Mesendoderm (in vitro differentiated cells): ENCODE data around the gene PDE1A.

Source experiments
- DNase-seq: peaks from one replicate; pipeline ENCODE4 v3.0.0; 2013
- H2AK5ac ChIP-seq: 2 replicates; pipeline ENCODE4 v1.6.1; 2013; ENCODE audit warnings: low read length, inconsistent platforms
- H2BK120ac ChIP-seq: 2 replicates; pipeline ENCODE4 v1.6.1; 2013; ENCODE audit warnings: low read depth, mild to moderate bottlenecking, low read length, moderate library complexity, mixed read lengths
- H2BK15ac ChIP-seq: replicated peaks from 2 replicates; pipeline ENCODE4 v1.6.1; 2013; ENCODE audit warnings: low read depth, mild to moderate bottlenecking, moderate library complexity
- H2BK5ac ChIP-seq: 2 replicates; pipeline ENCODE4 v1.6.1; 2013; ENCODE audit warnings: low read length, inconsistent platforms
- H3K18ac ChIP-seq: 2 replicates; pipeline ENCODE4 v1.6.1; 2013; ENCODE audit warnings: mild to moderate bottlenecking, low read length, mixed read lengths
- H3K23ac ChIP-seq: one replicate; pipeline ENCODE4 v1.6.1; 2013; ENCODE audit warnings: low read length
- H3K27ac ChIP-seq: 2 replicates; pipeline ENCODE4 v1.5.1; 2013; ENCODE audit warnings: low read depth, mild to moderate bottlenecking, inconsistent platforms, low read length, moderate library complexity
- H3K27me3 ChIP-seq: 2 replicates; pipeline ENCODE4 v1.6.1; 2013; ENCODE audit warnings: low read length, control low read depth, mild to moderate bottlenecking, inconsistent platforms; ENCODE audit not compliant: insufficient read depth, poor library complexity
- H3K36me3 ChIP-seq: 2 replicates; pipeline ENCODE4 v1.6.1; 2013; ENCODE audit warnings: low read length, inconsistent platforms; ENCODE audit not compliant: control insufficient read depth, insufficient read depth
- H3K4ac ChIP-seq: one replicate; pipeline ENCODE4 v1.6.1; 2013; ENCODE audit warnings: low read depth, mild to moderate bottlenecking, low read length, moderate library complexity
- H3K4me1 ChIP-seq: 2 replicates; pipeline ENCODE4 v1.6.1; 2013; ENCODE audit warnings: low read depth, low read length, inconsistent platforms; ENCODE audit not compliant: control insufficient read depth
- H3K4me2 ChIP-seq: 2 replicates; pipeline ENCODE4 v1.6.1; 2013; ENCODE audit warnings: low read length
- H3K4me3 ChIP-seq: 2 replicates; pipeline ENCODE4 v1.5.1; 2013; ENCODE audit warnings: mild to moderate bottlenecking, low read length
- H3K56ac ChIP-seq: one replicate; pipeline ENCODE4 v1.6.1; 2013; ENCODE audit warnings: low read length
- H3K79me1 ChIP-seq: 2 replicates; pipeline ENCODE4 v1.6.1; 2013; ENCODE audit warnings: low read length, inconsistent platforms
- H3K79me2 ChIP-seq: 2 replicates; pipeline ENCODE4 v1.6.1; 2013; ENCODE audit warnings: mild to moderate bottlenecking, low read length; ENCODE audit not compliant: control insufficient read depth, insufficient read depth
- H3K9ac ChIP-seq: 2 replicates; pipeline ENCODE4 v1.6.1; 2013; ENCODE audit warnings: low read length, inconsistent platforms
- H4K5ac ChIP-seq: one replicate; pipeline ENCODE4 v1.6.1; 2013; ENCODE audit warnings: low read length
- H4K8ac ChIP-seq: one replicate; pipeline ENCODE4 v1.6.1; 2013; ENCODE audit warnings: low read depth, mild to moderate bottlenecking, control low read depth, low read length, moderate library complexity
- WGBS: extraction: QIAGEN DNeasy Blood & Tissue Kit; methylation state at CpG from one replicate; pipeline ENCODE4 v1.1.7; 2013; ENCODE audit warnings: low lambda C conversion rate, missing lambda C conversion rate; ENCODE audit not compliant: insufficient coverage; ENCODE audit errors: extremely low coverage; 5-methylcytosine and 5-hydroxymethylcytosine counted together

Gene PDE1A

GRCh38 chr2:182134201-182134600 lies 292.6 kb downstream of the PDE1A start:
- H2AK5ac ChIP-seq, result no peak overlapping the region
- H2BK120ac ChIP-seq, result no peak overlapping the region
- no peak overlapping the region for H2BK15ac ChIP-seq
- H3K4ac ChIP-seq, result no peak overlapping the region
- no peaks in the 10 kb centered on the region for H3K79me2 ChIP-seq
- H4K5ac ChIP-seq, result no peak overlapping the region
- no peaks in the 10 kb centered on the region for H3K36me3 ChIP-seq
- no peaks in the 10 kb centered on the region for H3K4me1 ChIP-seq
- H3K56ac ChIP-seq, result no peak overlapping the region
- H3K9ac ChIP-seq, result no peak overlapping the region
- no peak overlapping the region for H4K8ac ChIP-seq
- WGBS, result no CpG with 5 or more reads among the region's 1 CpG
- H3K23ac ChIP-seq, result no peak overlapping the region
- no peaks in the 10 kb centered on the region for H3K79me1 ChIP-seq
- H3K4me2 ChIP-seq, result no peak overlapping the region
- H3K27me3 ChIP-seq, result no peaks in the 10 kb centered on the region
- no peak overlapping the region for H3K27ac ChIP-seq
- no peak overlapping the region for H2BK5ac ChIP-seq
- no peak for DNase-seq
- no peak overlapping the region for H3K18ac ChIP-seq
- no peak overlapping the region for H3K4me3 ChIP-seq

DNA sequence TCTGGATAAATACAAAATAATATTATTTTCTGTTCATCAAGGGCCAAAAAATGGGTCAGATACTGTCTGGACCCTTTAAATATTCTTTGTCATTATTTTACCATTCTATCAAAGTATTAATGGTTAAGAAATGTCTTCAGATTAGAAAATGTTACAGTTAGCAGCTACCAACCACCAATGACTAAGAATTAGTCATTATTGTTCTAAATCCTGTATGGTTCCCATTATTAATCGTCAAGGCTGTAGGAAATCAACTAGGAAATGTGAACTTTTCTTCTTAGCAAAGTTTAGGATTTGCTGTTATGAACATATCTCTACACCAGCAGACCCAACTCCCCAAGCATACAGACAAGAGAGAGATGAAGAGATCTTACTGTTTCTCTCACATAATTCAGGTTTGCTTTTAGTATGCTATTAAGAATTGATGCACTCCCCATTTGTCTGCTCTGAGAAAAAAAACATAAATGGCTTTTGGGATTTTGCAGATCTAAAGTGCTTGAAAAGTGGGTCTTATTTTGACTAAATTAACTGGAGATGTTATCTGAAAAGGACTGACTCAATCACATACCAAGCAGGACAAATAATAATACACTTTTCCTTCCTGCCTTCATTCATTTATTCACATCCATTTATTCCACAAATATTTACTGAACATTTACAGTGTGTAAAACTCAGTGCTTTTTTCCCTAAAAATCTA lies 293.5 kb downstream of the PDE1A start:
- no CpG with 5 or more reads among the region's 1 CpG for WGBS
- no peak overlapping the region for H3K4me3 ChIP-seq

DNA sequence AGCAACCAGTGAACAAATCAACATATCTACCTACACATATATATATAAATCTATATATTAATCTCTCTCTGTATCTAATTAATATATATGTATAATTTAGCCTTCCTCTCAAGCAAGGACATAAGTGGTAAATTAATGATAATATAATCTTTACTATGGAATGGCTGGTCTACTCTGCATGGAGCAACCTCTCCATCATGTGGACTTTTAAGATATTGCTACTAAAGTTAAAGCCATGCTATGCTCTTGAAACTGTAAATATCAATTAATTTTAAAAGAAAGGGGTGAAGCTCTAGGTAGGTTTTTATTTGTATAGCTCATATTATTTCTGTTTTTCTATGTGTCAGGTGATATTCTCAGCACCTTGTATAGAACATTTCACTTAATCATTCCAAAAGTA lies 294.2 kb downstream of the PDE1A start:
- H4K5ac ChIP-seq, result no peak overlapping the region
- no peak overlapping the region for H2AK5ac ChIP-seq
- no peak overlapping the region for H3K18ac ChIP-seq
- no peak overlapping the region for H3K4ac ChIP-seq
- H2BK15ac ChIP-seq, result no peak overlapping the region
- H3K27ac ChIP-seq, result no peak overlapping the region
- DNase-seq, result no peak
- H3K4me1 ChIP-seq, result no peaks in the 10 kb centered on the region
- no peak overlapping the region for H3K23ac ChIP-seq
- H3K36me3 ChIP-seq, result no peaks in the 10 kb centered on the region
- H2BK5ac ChIP-seq, result no peak overlapping the region
- H3K79me1 ChIP-seq, result no peaks in the 10 kb centered on the region
- H3K79me2 ChIP-seq, result no peaks in the 10 kb centered on the region
- H3K27me3 ChIP-seq, result no peaks in the 10 kb centered on the region
- no peak overlapping the region for H3K4me2 ChIP-seq
- H4K8ac ChIP-seq, result no peak overlapping the region
- no peak overlapping the region for H2BK120ac ChIP-seq
- H3K9ac ChIP-seq, result no peak overlapping the region
- no peak overlapping the region for H3K56ac ChIP-seq
- no peak overlapping the region for H3K4me3 ChIP-seq

More for the DNA sequence above, 293.5 kb downstream of the PDE1A start:
- no peak for DNase-seq
- no peaks in the 10 kb centered on the region for H3K4me1 ChIP-seq
- H3K4ac ChIP-seq, result no peak overlapping the region
- no peaks in the 10 kb centered on the region for H3K79me2 ChIP-seq
- H3K9ac ChIP-seq, result no peak overlapping the region
- no peak overlapping the region for H4K5ac ChIP-seq
- no peak overlapping the region for H3K18ac ChIP-seq
- H3K27ac ChIP-seq, result no peak overlapping the region
- H2BK15ac ChIP-seq, result no peak overlapping the region
- H3K27me3 ChIP-seq, result no peaks in the 10 kb centered on the region
- no peaks in the 10 kb centered on the region for H3K79me1 ChIP-seq
- no peak overlapping the region for H3K56ac ChIP-seq
- H2AK5ac ChIP-seq, result no peak overlapping the region
- no peak overlapping the region for H4K8ac ChIP-seq
- H2BK120ac ChIP-seq, result no peak overlapping the region
- H3K4me2 ChIP-seq, result no peak overlapping the region
- no peaks in the 10 kb centered on the region for H3K36me3 ChIP-seq
- no peak overlapping the region for H2BK5ac ChIP-seq
- H3K23ac ChIP-seq, result no peak overlapping the region

- Histone ChIP-seq H3K4me3 (no peak overlapping the region), H3K27ac (no peak overlapping the region), H4K8ac (no peak overlapping the region), H3K27me3 (no peaks in the 10 kb centered on the region), H3K9ac (no peak overlapping the region), H2AK5ac (no peak overlapping the region), H4K5ac (no peak overlapping the region), H3K56ac (no peak overlapping the region), H2BK5ac (no peak overlapping the region), H3K36me3 (no peaks in the 10 kb centered on the region), H2BK120ac (no peak overlapping the region), H3K4me1 (no peaks in the 10 kb centered on the region), H3K4ac (no peak overlapping the region), H3K79me2 (no peaks in the 10 kb centered on the region), H3K18ac (no peak overlapping the region), H3K79me1 (no peaks in the 10 kb centered on the region), H2BK15ac (no peak overlapping the region), H3K23ac (no peak overlapping the region), H3K4me2 (no peak overlapping the region)
- no peak for DNase-seq
- no CpG with 5 or more reads among the region's 3 CpGs for WGBS
These were observed 297.8 kb downstream of the PDE1A start for GRCh38 chr2:182128821-182129707.

DNA sequence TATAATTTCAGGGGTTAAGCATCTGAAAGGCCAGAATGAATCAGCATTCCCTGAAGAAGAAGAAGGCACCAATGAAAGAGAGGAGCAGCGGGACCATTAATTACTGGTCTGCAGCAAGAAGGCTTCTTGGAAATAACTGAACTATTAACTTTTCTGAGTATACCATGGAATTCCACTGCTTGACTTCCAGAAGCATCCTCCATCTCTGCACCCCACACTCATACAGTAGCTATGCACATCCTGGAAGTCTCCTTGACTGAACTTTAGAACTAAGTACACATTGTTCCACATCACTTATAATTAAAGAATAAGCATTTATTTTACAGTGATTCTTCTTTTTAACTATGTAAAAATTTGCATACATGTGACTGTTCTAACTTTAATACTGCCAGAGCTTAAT lies 309.6 kb downstream of the PDE1A start:
- no peaks in the 10 kb centered on the region for H3K27me3 ChIP-seq
- no peaks in the 10 kb centered on the region for H3K4me1 ChIP-seq
- no peak overlapping the region for H3K4me3 ChIP-seq
- H3K4me2 ChIP-seq, result no peak overlapping the region
- no peak overlapping the region for H3K56ac ChIP-seq
- H2BK15ac ChIP-seq, result no peak overlapping the region
- no peak for DNase-seq
- H3K27ac ChIP-seq, result no peak overlapping the region
- no peak overlapping the region for H3K18ac ChIP-seq
- no CpG with 5 or more reads among the region's 1 CpG for WGBS
- H3K9ac ChIP-seq, result no peak overlapping the region
- H3K23ac ChIP-seq, result no peak overlapping the region
- no peak overlapping the region for H3K4ac ChIP-seq
- H3K79me1 ChIP-seq, result no peaks in the 10 kb centered on the region
- H2AK5ac ChIP-seq, result no peak overlapping the region
- no peak overlapping the region for H4K5ac ChIP-seq
- H2BK120ac ChIP-seq, result no peak overlapping the region
- no peak overlapping the region for H2BK5ac ChIP-seq
- no peaks in the 10 kb centered on the region for H3K36me3 ChIP-seq
- H4K8ac ChIP-seq, result no peak overlapping the region
- H3K79me2 ChIP-seq, result no peaks in the 10 kb centered on the region
